Measurements from ENCODE around the gene TEAD4.

Gene TEAD4

GRCh38 chr12:3032770-3033538 is 73.8 kb downstream of the TEAD4 start:
- no peak for TF ChIP-seq CTCF (IDR thresholded peaks at IDR 0.05; ENCODE audit: insufficient read depth, low read depth, low read length, missing control alignments)
- no peak overlapping the region for H3K4me3 ChIP-seq (ENCODE audit: low read length)
- no peak for DNase-seq (ENCODE audit: low read depth)

GRCh38 chr12:3033539-3033867 is 74.3 kb downstream of the TEAD4 start:
- DNase-seq (ENCODE audit: low read depth): no peak
- no peak for TF ChIP-seq CTCF (IDR thresholded peaks at IDR 0.05; ENCODE audit: insufficient read depth, low read depth, low read length, missing control alignments)
- H3K4me3 ChIP-seq (ENCODE audit: low read length): no peak overlapping the region

- peak; percentile 75 for DNase-seq (ENCODE audit: low read depth)
These were observed 75.0 kb downstream of the TEAD4 start for GRCh38 chr12:3034067-3034750.

GRCh38 chr12:3035171-3035570 is 76.0 kb downstream of the TEAD4 start:
- no peak for DNase-seq (ENCODE audit: low read depth)
- H3K4me3 ChIP-seq (ENCODE audit: low read length): no peak overlapping the region
- TF ChIP-seq CTCF (IDR thresholded peaks at IDR 0.05; ENCODE audit: insufficient read depth, low read depth, low read length, missing control alignments): no peak

More at GRCh38 chr12:3034067-3034750, 75.0 kb downstream of the TEAD4 start:
- H3K4me3 ChIP-seq (ENCODE audit: low read length): no peak overlapping the region
- peak; percentile 78 for TF ChIP-seq CTCF (IDR thresholded peaks at IDR 0.05; ENCODE audit: insufficient read depth, low read depth, low read length, missing control alignments)

GRCh38 chr12:3035815-3036702 is 76.9 kb downstream of the TEAD4 start:
- TF ChIP-seq CTCF (IDR thresholded peaks at IDR 0.05; ENCODE audit: insufficient read depth, low read depth, low read length, missing control alignments): peak; percentile 34
- DNase-seq (ENCODE audit: low read depth): no peak
- H3K4me3 ChIP-seq (ENCODE audit: low read length): no peak overlapping the region

GRCh38 chr12:3036901-3037600 is 77.9 kb downstream of the TEAD4 start:
- DNase-seq (ENCODE audit: low read depth): no peak
- H3K4me3 ChIP-seq (ENCODE audit: low read length): no peak overlapping the region
- TF ChIP-seq CTCF (IDR thresholded peaks at IDR 0.05; ENCODE audit: insufficient read depth, low read depth, low read length, missing control alignments): no peak
